OCI-LY7 (cell line): ENCODE results near the gene PSMC3IP.

Experiments used
- EZH2phosphoT487 ChIP-seq: fragments of 200-600 bp; sonication (generic); IDR thresholded peaks from 2 replicates; pipeline ENCODE4 v1.6.1; 2018; ENCODE audit warnings: low read depth, borderline replicate concordance, mild to moderate bottlenecking, mixed run types, antibody characterized with exemption, low read length, moderate library complexity, mixed read lengths
- TF ChIP-seq, protein P1 (sequence below): fragments of 200-600 bp; sonication (generic); conservative IDR thresholded peaks from 2 replicates; pipeline ENCODE4 v1.5.1; 2014; ENCODE audit warnings: mild to moderate bottlenecking, antibody characterized with exemption, low read length, moderate library complexity, mixed read lengths

DNA sequence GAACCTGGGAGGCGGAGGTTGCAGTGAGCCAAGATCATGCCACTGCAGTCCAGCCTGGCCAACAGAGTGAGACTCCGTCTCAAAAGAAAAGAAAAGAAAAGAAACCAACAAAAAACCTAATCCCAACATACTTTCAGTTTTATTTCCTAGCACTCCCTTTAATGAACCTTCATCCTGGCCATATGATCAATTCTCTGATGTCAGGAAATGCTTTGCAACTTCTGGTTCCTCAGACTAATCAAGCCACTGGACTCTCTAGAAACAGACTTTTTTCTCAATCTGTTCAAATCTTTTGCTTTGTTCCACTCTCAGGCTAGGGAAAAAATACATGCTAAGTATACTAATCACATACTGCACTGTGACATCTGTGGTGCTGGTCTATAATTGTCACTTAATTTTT lies 13.4 kb upstream of the PSMC3IP start:
- TF ChIP-seq, protein P1, sequence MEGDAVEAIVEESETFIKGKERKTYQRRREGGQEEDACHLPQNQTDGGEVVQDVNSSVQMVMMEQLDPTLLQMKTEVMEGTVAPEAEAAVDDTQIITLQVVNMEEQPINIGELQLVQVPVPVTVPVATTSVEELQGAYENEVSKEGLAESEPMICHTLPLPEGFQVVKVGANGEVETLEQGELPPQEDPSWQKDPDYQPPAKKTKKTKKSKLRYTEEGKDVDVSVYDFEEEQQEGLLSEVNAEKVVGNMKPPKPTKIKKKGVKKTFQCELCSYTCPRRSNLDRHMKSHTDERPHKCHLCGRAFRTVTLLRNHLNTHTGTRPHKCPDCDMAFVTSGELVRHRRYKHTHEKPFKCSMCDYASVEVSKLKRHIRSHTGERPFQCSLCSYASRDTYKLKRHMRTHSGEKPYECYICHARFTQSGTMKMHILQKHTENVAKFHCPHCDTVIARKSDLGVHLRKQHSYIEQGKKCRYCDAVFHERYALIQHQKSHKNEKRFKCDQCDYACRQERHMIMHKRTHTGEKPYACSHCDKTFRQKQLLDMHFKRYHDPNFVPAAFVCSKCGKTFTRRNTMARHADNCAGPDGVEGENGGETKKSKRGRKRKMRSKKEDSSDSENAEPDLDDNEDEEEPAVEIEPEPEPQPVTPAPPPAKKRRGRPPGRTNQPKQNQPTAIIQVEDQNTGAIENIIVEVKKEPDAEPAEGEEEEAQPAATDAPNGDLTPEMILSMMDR, result no peak
- TF ChIP-seq EZH2phosphoT487, result no peak
